Stimulated activated CD8-positive, alpha-beta memory T cell treated with anti-CD3 and anti-CD28 coated beads, Interleukin-12 subunit alpha, Interleukin-12 subunit beta, amount 100 ng/mL, for 24 hours (primary cell): ENCODE data around the gene RCN2.
"Not testable (repeated sequence)": the region's sequence is repeated elsewhere in the genome, so short reads cannot be mapped to it uniquely, and the experiment has no call there.

Experiments
- DNase-seq: peaks from one replicate; pipeline ENCODE4 v3.0.0-alpha.2; 2020; ENCODE audit errors: extremely low read depth

RCN2 gene

GRCh38 chr15:76932135-76932966 is 802 bp downstream of the RCN2 start:
- no peak for DNase-seq

- no peak for DNase-seq
These were observed 4.1 kb downstream of the RCN2 start for GRCh38 chr15:76935620-76936019.

GRCh38 chr15:76936671-76937070 is 5.1 kb downstream of the RCN2 start:
- DNase-seq = no peak

GRCh38 chr15:76938752-76939151 is 7.2 kb downstream of the RCN2 start:
- no peak for DNase-seq

GRCh38 chr15:76939715-76940114 is 8.2 kb downstream of the RCN2 start:
- no peak for DNase-seq

- no peak for DNase-seq
These were observed 10.1 kb downstream of the RCN2 start for GRCh38 chr15:76941636-76942035.

GRCh38 chr15:76942331-76942730 is 10.8 kb downstream of the RCN2 start:
- no peak for DNase-seq

GRCh38 chr15:76945494-76946093 is 14.0 kb downstream of the RCN2 start:
- no peak for DNase-seq

- DNase-seq = no peak
These were observed 15.9 kb downstream of the RCN2 start for GRCh38 chr15:76947454-76947853.

- no peak for DNase-seq
These were observed 19.7 kb downstream of the RCN2 start for GRCh38 chr15:76951220-76951619.

- DNase-seq = no peak
These were observed 22.4 kb downstream of the RCN2 start for GRCh38 chr15:76953913-76954312.

- no peak for DNase-seq
These were observed 23.2 kb downstream of the RCN2 start for GRCh38 chr15:76954744-76955143.

GRCh38 chr15:76961268-76962011 is 29.9 kb downstream of the RCN2 start:
- no peak for DNase-seq

- no peak for DNase-seq
These were observed 30.9 kb downstream of the RCN2 start for GRCh38 chr15:76962337-76963013.

- DNase-seq = no peak
These were observed 32.0 kb downstream of the RCN2 start for GRCh38 chr15:76963596-76963995.

GRCh38 chr15:76964157-76964556 is 32.6 kb downstream of the RCN2 start:
- DNase-seq = no peak

GRCh38 chr15:76966051-76966450 is 34.5 kb downstream of the RCN2 start:
- DNase-seq = not testable (repeated sequence)

GRCh38 chr15:76967067-76967466 is 35.5 kb downstream of the RCN2 start:
- no peak for DNase-seq

- DNase-seq = no peak
These were observed 36.8 kb downstream of the RCN2 start for GRCh38 chr15:76968306-76968705.

- DNase-seq = no peak
These were observed 41.1 kb downstream of the RCN2 start for GRCh38 chr15:76972389-76973361.

GRCh38 chr15:76973362-76973743 is 41.8 kb downstream of the RCN2 start:
- no peak for DNase-seq
